DMS153 treated with DMSO at 0.1 percent for 48 hours (cell line): Measurements from ENCODE around the gene CLDN7.
A peak's percentile ranks its signal among the peaks of the same experiment; 100 is the strongest.
"Not testable (repeated sequence)": the region's sequence is repeated elsewhere in the genome, so short reads cannot be mapped to it uniquely, and the experiment has no call there.

ENCODE experiments used
- DNase-seq: peaks from one replicate; lab custom pipeline; 2025; ENCODE audit not compliant: unreplicated experiment; lab: John Stamatoyannopoulos, UW

CLDN7 gene

GRCh38 chr17:7256766-7257456 lies 5.4 kb downstream of the CLDN7 start:
- DNase-seq: no peak

- DNase-seq: no peak
These were observed 7.8 kb downstream of the CLDN7 start for GRCh38 chr17:7254511-7254910.

- no peak for DNase-seq
These were observed 9.2 kb downstream of the CLDN7 start for GRCh38 chr17:7253082-7253481.

- DNase-seq: peak; percentile 16
These were observed 9.9 kb downstream of the CLDN7 start, which contains the start of gene ELP5 for GRCh38 chr17:7252176-7253043. Gene ELP5, plus strand, starts transcription at chr17:7252215. Its CDS starts 336 bp downstream, at chr17:7252551.

- DNase-seq: peak; percentile 64
These were observed 10.6 kb downstream of the CLDN7 start, which contains the start of gene CTDNEP1 for GRCh38 chr17:7251661-7252175. Gene CTDNEP1, minus strand, starts transcription at chr17:7251734. Its CDS starts 438 bp downstream, at chr17:7251296.

GRCh38 chr17:7250695-7251627 lies 11.3 kb downstream of the CLDN7 start:
- no peak for DNase-seq

GRCh38 chr17:7249830-7250229 lies 12.4 kb downstream of the CLDN7 start:
- DNase-seq: no peak

GRCh38 chr17:7249214-7249613 lies 13.1 kb downstream of the CLDN7 start:
- no peak for DNase-seq

- DNase-seq: no peak
These were observed 13.5 kb downstream of the CLDN7 start for GRCh38 chr17:7248796-7249195.

- no peak for DNase-seq
These were observed 15.5 kb downstream of the CLDN7 start for GRCh38 chr17:7246779-7247178.

GRCh38 chr17:7243838-7244237 lies 18.4 kb downstream of the CLDN7 start:
- not testable (repeated sequence) for DNase-seq

- no peak for DNase-seq
These were observed 18.9 kb downstream of the CLDN7 start for GRCh38 chr17:7243453-7243729.

- peak; percentile 47 for DNase-seq
These were observed 19.4 kb downstream of the CLDN7 start for GRCh38 chr17:7242717-7243452.

GRCh38 chr17:7241783-7242716 lies 20.2 kb downstream of the CLDN7 start, which contains the start of gene GABARAP:
Gene GABARAP, minus strand, starts transcription at chr17:7242449. Its CDS starts 119 bp downstream, at chr17:7242330.
- peak; percentile 48 for DNase-seq

- no peak for DNase-seq
These were observed 21.1 kb downstream of the CLDN7 start for GRCh38 chr17:7241090-7241733.

GRCh38 chr17:7240375-7240774 lies 21.9 kb downstream of the CLDN7 start:
- DNase-seq: no peak

- DNase-seq: peak; percentile 80
These were observed 22.9 kb downstream of the CLDN7 start, which contains the start of gene PHF23 for GRCh38 chr17:7239091-7240027. Gene PHF23, minus strand, starts transcription at chr17:7239457. Its CDS starts 178 bp downstream, at chr17:7239279.
